Ovary (tissue), 3 donors: Measurements from ENCODE around the gene APEX1.

ENCODE experiments used
- EP300 ChIP-seq: sonication (generic); formaldehyde crosslinking; IDR thresholded peaks from one replicate; pipeline ENCODE4 v1.6.1; 2017; ENCODE audit warnings: antibody characterized with exemption
- POLR2A ChIP-seq: fragments of 450-650 bp; IDR thresholded peaks from one replicate; pipeline ENCODE4 v1.6.1; 2017; ENCODE audit warnings: antibody characterized with exemption, mild to moderate bottlenecking, moderate library complexity
- TF ChIP-seq, protein P1 (sequence below), 3 donors: fragments of 450-650 bp in 2 of 3; fragments of 200-600 bp in 1 of 3; IDR thresholded peaks; one replicate each; pipeline versions ENCODE4 v1.5.1 to v1.8.0; 2016 to 2022; ENCODE audit warnings: antibody characterized with exemption in 3 of 3, mild to moderate bottlenecking in 1 of 3
- donor health status: DM: no; HTN: no; CAD: no.

GRCh38 chr14:20486684-20487395 lies 31.8 kb downstream of the APEX1 start:
- TF ChIP-seq EP300 (no peak), POLR2A (no peak)
- TF ChIP-seq, protein P1, sequence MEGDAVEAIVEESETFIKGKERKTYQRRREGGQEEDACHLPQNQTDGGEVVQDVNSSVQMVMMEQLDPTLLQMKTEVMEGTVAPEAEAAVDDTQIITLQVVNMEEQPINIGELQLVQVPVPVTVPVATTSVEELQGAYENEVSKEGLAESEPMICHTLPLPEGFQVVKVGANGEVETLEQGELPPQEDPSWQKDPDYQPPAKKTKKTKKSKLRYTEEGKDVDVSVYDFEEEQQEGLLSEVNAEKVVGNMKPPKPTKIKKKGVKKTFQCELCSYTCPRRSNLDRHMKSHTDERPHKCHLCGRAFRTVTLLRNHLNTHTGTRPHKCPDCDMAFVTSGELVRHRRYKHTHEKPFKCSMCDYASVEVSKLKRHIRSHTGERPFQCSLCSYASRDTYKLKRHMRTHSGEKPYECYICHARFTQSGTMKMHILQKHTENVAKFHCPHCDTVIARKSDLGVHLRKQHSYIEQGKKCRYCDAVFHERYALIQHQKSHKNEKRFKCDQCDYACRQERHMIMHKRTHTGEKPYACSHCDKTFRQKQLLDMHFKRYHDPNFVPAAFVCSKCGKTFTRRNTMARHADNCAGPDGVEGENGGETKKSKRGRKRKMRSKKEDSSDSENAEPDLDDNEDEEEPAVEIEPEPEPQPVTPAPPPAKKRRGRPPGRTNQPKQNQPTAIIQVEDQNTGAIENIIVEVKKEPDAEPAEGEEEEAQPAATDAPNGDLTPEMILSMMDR (IDR thresholded peaks at IDR 0.05), result no peak
